ENCODE measurements around the gene CACNA1C.

- no peak for TF ChIP-seq CTCF (IDR thresholded peaks at IDR 0.05)
- TF ChIP-seq POLR2A (IDR thresholded peaks at IDR 0.05), result no peak
- TF ChIP-seq EP300 (IDR thresholded peaks at IDR 0.05), result no peak
These were observed 401.9 kb downstream of the CACNA1C start for GRCh38 chr12:2454601-2455177.

Data from tibial nerve (tissue), 4 donors.